CD4-positive, alpha-beta memory T cell (primary cell): Measurements from ENCODE around the gene ZNF568. TPM values are rescaled to one million over a fixed set of nuclear protein-coding genes. Genes with fewer than 3 reads are reported as not detected.

Experiments
- CTCF ChIA-PET: fragments of 350-600 bp; sonication (Branson Sonifier 250); formaldehyde crosslinking; loops from one replicate; lab custom pipeline; 2021; ENCODE audit warnings: inconsistent platforms; ENCODE audit not compliant: partially characterized antibody; lab: Charles Lee
- POLR2A ChIA-PET: fragments of 350-600 bp; sonication (Branson Sonifier 250); formaldehyde crosslinking; loops from one replicate; lab custom pipeline; 2021; ENCODE audit not compliant: partially characterized antibody; lab: Charles Lee
- DNase-seq, 5 donors: peaks; one replicate each; pipeline versions ENCODE4 v3.0.0 to v3.0.0-alpha.2; 2020 to 2022; ENCODE audit warnings: mixed read lengths in 1 of 5
- H3K27ac ChIP-seq: one replicate; pipeline ENCODE4 v1.7.0; 2013; ENCODE audit warnings: low read depth, low read length
- H3K27me3 ChIP-seq: 2 replicates; pipeline ENCODE4 v1.7.0; 2013; ENCODE audit warnings: mild to moderate bottlenecking, low read length, moderate library complexity; ENCODE audit not compliant: insufficient read depth
- H3K36me3 ChIP-seq: 2 replicates; pipeline ENCODE4 v1.7.0; 2013; ENCODE audit warnings: mild to moderate bottlenecking, low read length, moderate library complexity; ENCODE audit not compliant: insufficient read depth
- H3K4me1 ChIP-seq: 2 replicates; pipeline ENCODE4 v1.7.0; 2013; ENCODE audit warnings: mild to moderate bottlenecking, low read length, moderate library complexity; ENCODE audit not compliant: insufficient read depth
- H3K4me3 ChIP-seq, 2 donors: one replicate each; pipeline ENCODE4 v1.7.0; 2013; ENCODE audit warnings: low read length in 2 of 2, mild to moderate bottlenecking in 1 of 2
- H3K9me3 ChIP-seq, 2 donors: one replicate each; pipeline ENCODE4 v1.7.0; 2013; ENCODE audit warnings: low read length in 2 of 2, control low read depth in 1 of 2; ENCODE audit not compliant: control insufficient read depth in 1 of 2
- H3K27ac Mint-ChIP-seq, 7 donors: one replicate each; pipeline ENCODE4 v1.8.0; 2020 to 2021; ENCODE audit warnings: mixed read lengths in 7 of 7, mild to moderate bottlenecking in 6 of 7, inconsistent platforms in 3 of 7, moderate library complexity in 3 of 7
- H3K27me3 Mint-ChIP-seq, 2 donors: one replicate each; pipeline ENCODE4 v1.8.0; 2020 to 2021; ENCODE audit warnings: mixed read lengths in 2 of 2
- H3K36me3 Mint-ChIP-seq, 2 donors: one replicate each; pipeline ENCODE4 v1.8.0; 2020 to 2021; ENCODE audit warnings: mixed read lengths in 2 of 2, inconsistent platforms in 1 of 2, mild to moderate bottlenecking in 1 of 2
- H3K4me1 Mint-ChIP-seq, 4 donors: one replicate each; pipeline ENCODE4 v1.8.0; 2020 to 2021; ENCODE audit warnings: mixed read lengths in 4 of 4, mild to moderate bottlenecking in 1 of 4
- H3K4me3 Mint-ChIP-seq, 8 donors: one replicate each; pipeline ENCODE4 v1.8.0; 2020 to 2021; ENCODE audit warnings: mixed read lengths in 8 of 8, mild to moderate bottlenecking in 7 of 8, moderate library complexity in 6 of 8, inconsistent platforms in 3 of 8
- H3K9me3 Mint-ChIP-seq, 8 donors: one replicate each; pipeline ENCODE4 v1.8.0; 2020 to 2021; ENCODE audit warnings: mixed read lengths in 8 of 8, mild to moderate bottlenecking in 5 of 8, inconsistent platforms in 3 of 8, moderate library complexity in 1 of 8
- intact Hi-C: fragments of 100-400 bp; cut with micrococcal nuclease; formaldehyde crosslinking; loops from one replicate; pipeline ENCODE4 v1.15.1; 2023
- polyA plus RNA-seq, 2 donors: library from polyadenylated mRNA; unstranded; fragments of 300-500 nt; fragmentation: Illumina TruSeq; gene quantifications; one replicate each; pipeline ENCODE4 v1.2.3, GENCODE V29; 2021
- total RNA-seq, 2 experiments: library from RNA; stranded (reverse); gene quantifications; one replicate each; pipeline ENCODE4 v1.2.3, GENCODE V29; 2021

Gene ZNF568
- total and polyA plus RNA-seq, 4 experiments from 2014 or later = 7.6 to 20.3 (median 14.9) TPM

DNA sequence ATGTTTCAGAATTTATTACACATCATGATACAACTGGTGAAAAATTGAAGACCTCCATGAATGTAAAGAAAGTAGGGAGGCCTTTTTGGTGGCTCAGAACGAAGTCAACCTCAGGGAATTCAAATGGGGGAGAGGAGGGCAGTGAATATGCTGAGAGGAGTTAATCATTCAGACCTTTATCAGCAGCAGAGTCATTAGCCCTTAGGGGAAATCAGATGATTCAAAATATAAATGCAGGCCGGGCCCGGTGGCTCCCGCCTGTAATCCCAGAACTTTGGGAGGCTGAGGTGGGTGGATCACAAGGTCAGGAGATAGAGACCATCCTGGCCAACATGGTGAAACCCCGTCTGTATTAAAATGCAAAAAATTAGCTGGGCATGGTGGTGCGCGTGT lies 81.7 kb downstream of the ZNF568 start:
- Mint-ChIP-seq H3K9me3 (peaks cover 6 to 86% (median 71%) of the 10 kb centered on the region in 8 donors), H3K27ac (no peak overlapping the region), H3K36me3 (peaks cover 54 to 58% of the 10 kb centered on the region in 2 donors), H3K4me3 (no peak overlapping the region), H3K27me3 (no peaks in the 10 kb centered on the region), H3K4me1 (no peaks in the 10 kb centered on the region)
- CTCF ChIA-PET = no interaction called here
- Histone ChIP-seq H3K9me3 (peaks cover 0 to 26% of the 10 kb centered on the region in 2 donors), H3K27ac (no peak overlapping the region), H3K4me1 (no peaks in the 10 kb centered on the region), H3K4me3 (no peak overlapping the region), H3K27me3 (no peaks in the 10 kb centered on the region), H3K36me3 (peaks cover 24% of the 10 kb centered on the region)
- DNase-seq = no peak
- intact Hi-C loops = no loop called here
- POLR2A ChIA-PET = no interaction called here

DNA sequence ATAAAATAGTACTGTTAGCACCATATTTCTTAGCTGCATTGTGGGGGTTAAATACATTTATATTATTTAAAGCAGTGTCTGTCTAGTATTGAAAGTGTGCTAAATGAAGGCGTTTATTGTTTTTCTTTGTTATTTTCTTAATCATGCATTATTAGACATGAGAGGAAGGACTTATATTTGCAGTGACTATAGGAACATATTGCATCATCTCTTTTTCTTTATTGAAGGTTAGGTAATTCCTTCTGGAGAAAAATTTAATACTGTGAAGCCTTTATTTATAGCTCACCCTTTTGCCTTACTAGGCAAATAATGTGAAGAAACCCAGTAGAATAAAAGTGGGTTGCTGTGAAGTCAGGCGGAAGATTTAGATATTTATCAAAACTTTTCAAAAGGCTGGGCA lies 83.2 kb downstream of the ZNF568 start:
- Mint-ChIP-seq H3K4me1 (no peaks in the 10 kb centered on the region), H3K27ac (no peak overlapping the region), H3K4me3 (no peak overlapping the region), H3K36me3 (peaks cover 39 to 45% of the 10 kb centered on the region in 2 donors), H3K27me3 (no peaks in the 10 kb centered on the region), H3K9me3 (peaks cover 3 to 85% (median 61%) of the 10 kb centered on the region in 8 donors)
- no peaks in the 10 kb centered on the region for H3K27me3 ChIP-seq
- H3K4me3 ChIP-seq = no peak overlapping the region
- ChIA-PET POLR2A (no interaction called here), CTCF (no interaction called here)
- H3K36me3 ChIP-seq = peaks cover 18% of the 10 kb centered on the region
- intact Hi-C loops = no loop called here
- no peak overlapping the region for H3K27ac ChIP-seq
- H3K4me1 ChIP-seq = no peaks in the 10 kb centered on the region
- peaks cover 0 to 13% of the 10 kb centered on the region in 2 donors for H3K9me3 ChIP-seq
- DNase-seq = no peak

DNA sequence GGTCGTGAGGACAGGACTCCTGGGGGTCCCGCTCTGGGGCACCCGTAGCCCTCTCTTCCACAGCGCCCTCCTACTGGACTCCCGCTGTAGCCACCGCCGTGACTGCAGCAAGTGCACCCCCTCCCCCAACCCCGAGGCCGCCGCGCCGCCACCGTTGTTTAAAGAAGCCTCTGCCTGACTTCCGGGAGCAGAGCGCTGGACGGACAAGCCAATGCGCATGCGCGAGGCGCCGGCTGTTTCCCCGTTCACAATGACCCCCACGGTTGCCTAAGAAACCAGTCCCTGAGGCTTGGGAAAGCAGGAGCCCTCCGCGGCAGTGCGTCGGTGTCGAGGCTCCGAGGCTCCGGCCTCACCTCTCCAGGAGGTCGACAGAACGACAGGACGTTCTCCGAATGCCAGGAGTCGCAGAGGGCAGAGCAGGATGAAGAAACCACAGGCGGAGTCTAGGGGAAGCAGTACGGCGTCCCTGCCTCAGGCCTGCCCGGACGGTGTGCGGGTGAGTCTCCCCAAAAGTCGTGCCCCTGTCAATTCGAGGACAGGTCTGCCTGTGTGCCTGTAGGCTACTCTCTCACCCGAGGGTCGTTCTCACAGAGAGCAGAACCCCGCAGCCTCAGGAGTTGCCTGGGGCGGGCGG lies 91.6 kb downstream of the ZNF568 start:
- H3K27ac ChIP-seq = no peak overlapping the region
- DNase-seq = peak in 3 of 5 donors; percentile 6 to 38 (median 17)
- H3K36me3 ChIP-seq = no peaks in the 10 kb centered on the region
- peak overlapping the region in 1 of 2 donors; percentile 35 for H3K4me3 ChIP-seq
- Mint-ChIP-seq H3K27me3 (no peaks in the 10 kb centered on the region), H3K9me3 (peaks cover 0 to 88% (median 59%) of the 10 kb centered on the region in 8 donors), H3K36me3 (peaks cover 5 to 6% of the 10 kb centered on the region in 2 donors), H3K4me3 (peak overlapping the region in 5 of 8 donors; percentile 28 to 86 (median 66)), H3K4me1 (peaks cover 0 to 12% (median 1%) of the 10 kb centered on the region in 4 donors), H3K27ac (peak overlapping the region in 2 of 7 donors; percentile 22 to 74)
- CTCF ChIA-PET = no interaction called here
- H3K27me3 ChIP-seq = no peaks in the 10 kb centered on the region
- peaks cover 0 to 15% of the 10 kb centered on the region in 2 donors for H3K9me3 ChIP-seq
- intact Hi-C loops = no loop called here
- no peaks in the 10 kb centered on the region for H3K4me1 ChIP-seq
- POLR2A ChIA-PET = no interaction called here

DNA sequence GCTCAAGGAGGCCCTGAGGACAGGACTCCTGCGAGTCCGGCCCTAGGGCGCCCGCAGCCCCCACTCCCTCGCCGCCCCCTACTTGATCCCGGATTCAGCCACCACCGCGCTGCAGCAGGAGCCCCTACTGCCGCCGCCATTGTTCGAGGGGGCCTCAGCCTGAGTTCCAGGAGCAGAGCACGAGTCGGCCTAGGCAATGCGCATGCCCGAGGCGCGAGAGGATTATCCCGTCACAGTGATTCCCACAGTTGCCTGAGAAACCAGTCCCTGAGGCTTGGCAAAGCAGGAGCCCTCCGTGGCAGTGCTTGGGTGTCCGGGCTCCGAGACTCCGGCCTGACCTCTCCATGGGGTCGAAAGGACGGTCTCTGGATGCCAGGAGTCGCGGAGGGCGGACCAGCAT lies 93.7 kb downstream of the ZNF568 start:
- peaks cover 0 to 15% of the 10 kb centered on the region in 2 donors for H3K9me3 ChIP-seq
- H3K4me3 ChIP-seq = no peak overlapping the region
- Mint-ChIP-seq H3K9me3 (peaks cover 0 to 91% (median 60%) of the 10 kb centered on the region in 8 donors), H3K36me3 (peaks cover 4 to 8% of the 10 kb centered on the region in 2 donors), H3K27ac (no peak overlapping the region), H3K4me1 (peaks cover 0 to 12% (median 1%) of the 10 kb centered on the region in 4 donors), H3K4me3 (no peak overlapping the region), H3K27me3 (no peaks in the 10 kb centered on the region)
- intact Hi-C loops = no loop called here
- DNase-seq = no peak
- no peaks in the 10 kb centered on the region for H3K4me1 ChIP-seq
- no peaks in the 10 kb centered on the region for H3K27me3 ChIP-seq
- no peak overlapping the region for H3K27ac ChIP-seq
- no peaks in the 10 kb centered on the region for H3K36me3 ChIP-seq
- POLR2A ChIA-PET = no interaction called here
- CTCF ChIA-PET = no interaction called here

DNA sequence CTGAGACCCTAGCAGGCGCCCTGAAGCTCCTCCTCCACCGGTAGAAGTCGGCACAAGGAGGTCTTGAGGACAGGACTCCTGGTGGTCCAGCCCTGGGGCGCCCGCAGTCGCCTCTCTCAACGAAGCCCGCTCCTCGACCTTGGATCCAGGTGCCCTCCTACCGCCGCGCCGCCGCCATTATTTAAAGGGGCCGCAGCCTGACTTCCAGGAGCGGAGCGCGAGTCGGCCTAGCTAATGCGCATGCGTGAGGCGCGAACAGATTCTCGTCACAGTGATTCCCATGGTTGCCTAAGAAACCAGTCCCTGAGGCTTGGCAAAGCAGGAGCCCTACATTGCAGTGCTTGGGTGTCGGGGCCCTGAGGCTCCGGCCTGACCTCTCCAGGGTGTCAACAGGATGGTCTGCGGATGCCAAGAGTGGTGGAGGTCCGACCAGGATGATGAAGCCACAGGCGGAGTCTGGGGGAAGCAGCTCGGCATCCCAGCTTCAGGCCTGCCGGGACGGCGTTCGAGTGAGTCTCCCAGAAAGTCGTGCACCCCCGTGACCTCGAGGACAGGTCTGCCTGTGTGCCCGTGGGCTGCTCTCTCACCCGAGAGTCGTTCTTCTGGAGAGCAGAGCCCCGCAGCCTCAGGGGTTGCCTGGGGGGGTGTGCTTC lies 96.1 kb downstream of the ZNF568 start:
- peaks cover 7 to 11% of the 10 kb centered on the region in 2 donors for H3K36me3 Mint-ChIP-seq
- Histone ChIP-seq H3K9me3 (peaks cover 0 to 20% of the 10 kb centered on the region in 2 donors), H3K27ac (no peak overlapping the region), H3K4me3 (no peak overlapping the region), H3K27me3 (no peaks in the 10 kb centered on the region), H3K36me3 (no peaks in the 10 kb centered on the region), H3K4me1 (no peaks in the 10 kb centered on the region)
- H3K9me3 Mint-ChIP-seq = peaks cover 2 to 90% (median 57%) of the 10 kb centered on the region in 8 donors
- peaks cover 0 to 12% (median 1%) of the 10 kb centered on the region in 4 donors for H3K4me1 Mint-ChIP-seq
- no peak overlapping the region for H3K27ac Mint-ChIP-seq
- POLR2A ChIA-PET = no interaction called here
- intact Hi-C loops = no loop called here
- no peak overlapping the region for H3K4me3 Mint-ChIP-seq
- CTCF ChIA-PET = no interaction called here
- H3K27me3 Mint-ChIP-seq = no peaks in the 10 kb centered on the region
- DNase-seq = no peak

DNA sequence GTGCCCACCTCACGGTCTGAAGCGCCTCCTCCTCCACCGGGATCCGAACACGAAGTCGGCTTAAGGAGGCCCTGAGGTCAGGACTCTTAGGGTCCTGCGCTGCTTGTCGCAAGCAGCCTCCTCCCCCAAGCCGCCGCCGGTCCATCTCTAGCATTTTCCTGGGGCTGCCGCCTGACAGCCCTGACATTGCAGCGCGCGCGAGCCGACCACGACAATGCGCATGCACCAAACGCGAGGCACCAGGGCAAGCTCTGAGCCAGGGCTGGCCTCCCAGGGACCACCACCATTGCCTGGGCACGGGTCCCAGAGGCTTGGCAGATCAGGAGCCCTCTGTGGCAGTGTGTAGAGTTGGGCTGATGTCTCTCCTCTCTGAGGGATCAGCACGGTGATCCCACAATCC lies 98.3 kb downstream of the ZNF568 start:
- intact Hi-C loops = no loop called here
- no peak for DNase-seq
- H3K36me3 ChIP-seq = no peaks in the 10 kb centered on the region
- no peaks in the 10 kb centered on the region for H3K4me1 ChIP-seq
- peaks cover 0 to 14% of the 10 kb centered on the region in 2 donors for H3K9me3 ChIP-seq
- Mint-ChIP-seq H3K4me3 (no peak overlapping the region), H3K36me3 (peaks cover 5 to 11% of the 10 kb centered on the region in 2 donors), H3K27ac (no peak overlapping the region), H3K27me3 (no peaks in the 10 kb centered on the region), H3K4me1 (no peaks in the 10 kb centered on the region), H3K9me3 (peaks cover 2 to 88% (median 58%) of the 10 kb centered on the region in 8 donors)
- CTCF ChIA-PET = no interaction called here
- POLR2A ChIA-PET = no interaction called here
- no peak overlapping the region for H3K4me3 ChIP-seq
- no peaks in the 10 kb centered on the region for H3K27me3 ChIP-seq
- no peak overlapping the region for H3K27ac ChIP-seq

DNA sequence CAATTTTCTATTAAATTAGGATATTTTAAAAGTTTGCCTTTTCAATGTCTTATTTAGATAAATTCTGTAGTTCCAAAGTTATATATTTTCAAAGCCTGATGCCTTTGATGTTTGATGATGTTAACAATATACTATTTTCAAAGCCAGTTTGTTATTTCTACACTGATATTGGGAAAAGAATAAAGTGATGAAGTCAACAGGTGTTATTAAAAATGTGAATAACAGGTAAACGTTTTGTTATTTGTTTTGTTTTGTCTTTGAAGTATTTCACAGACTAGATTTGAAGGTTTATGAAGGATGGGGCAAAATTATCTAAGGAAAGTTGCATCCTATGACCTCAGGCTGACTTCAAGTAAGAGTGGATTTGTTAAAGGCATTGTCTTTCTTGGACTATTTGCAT lies 129.0 kb downstream of the ZNF568 start:
- Histone ChIP-seq H3K4me3 (no peak overlapping the region), H3K4me1 (no peaks in the 10 kb centered on the region), H3K36me3 (no peaks in the 10 kb centered on the region), H3K27me3 (no peaks in the 10 kb centered on the region), H3K27ac (no peak overlapping the region), H3K9me3 (peaks cover 0 to 9% of the 10 kb centered on the region in 2 donors)
- Mint-ChIP-seq H3K9me3 (peaks cover 4 to 60% (median 47%) of the 10 kb centered on the region in 8 donors), H3K27ac (no peak overlapping the region), H3K36me3 (peaks cover 0 to 9% of the 10 kb centered on the region in 2 donors), H3K4me1 (no peaks in the 10 kb centered on the region), H3K27me3 (no peaks in the 10 kb centered on the region), H3K4me3 (no peak overlapping the region)
- CTCF ChIA-PET = no interaction called here
- intact Hi-C loops = no loop called here
- POLR2A ChIA-PET = no interaction called here
- no peak for DNase-seq
